GM15510 (cell line): ENCODE data around the gene SFMBT1.

Experiments
- POLR2A ChIP-seq: IDR thresholded peaks from 3 replicates; pipeline ENCODE4 v1.6.1; 2011; ENCODE audit warnings: borderline replicate concordance; ENCODE audit not compliant: insufficient read length; ENCODE audit errors: extremely low read depth

The SFMBT1 gene

DNA sequence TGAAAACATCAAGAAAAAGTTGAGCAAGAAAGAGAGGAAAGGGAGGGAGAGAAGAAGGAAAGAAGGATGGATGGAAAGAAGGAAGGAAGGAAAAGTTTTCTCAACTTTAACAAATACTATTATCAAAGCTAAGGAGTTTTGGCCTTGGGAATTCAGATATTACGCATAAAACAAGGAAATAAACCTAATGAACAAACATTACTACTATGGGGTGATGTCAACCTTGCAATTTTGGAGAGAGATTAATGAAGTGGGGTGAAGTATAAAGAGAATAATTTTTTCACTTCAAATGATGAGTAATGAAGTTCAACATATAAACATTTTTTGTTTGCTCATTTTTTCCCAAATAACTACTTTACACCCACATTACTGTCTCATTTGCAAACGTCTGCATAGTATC is 55.2 kb downstream of the SFMBT1 start:
- no peak for TF ChIP-seq POLR2A

DNA sequence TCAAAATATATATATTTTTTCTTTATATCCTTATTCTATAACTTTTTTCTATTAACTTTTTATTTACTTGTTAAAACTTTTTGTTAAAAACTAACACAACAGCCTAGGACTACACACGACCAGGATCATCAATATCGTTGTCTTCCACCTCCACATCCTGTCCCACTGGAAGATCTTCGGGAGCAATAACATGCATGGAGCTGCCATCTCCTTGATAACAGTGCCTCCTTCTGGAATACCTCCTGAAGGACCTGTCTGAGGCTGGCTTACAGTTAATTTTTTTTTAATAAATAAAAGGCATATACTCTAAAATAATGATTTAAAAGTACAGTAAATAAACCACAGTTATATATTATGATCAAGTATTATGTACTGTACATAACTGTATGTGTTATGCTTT is 58.9 kb downstream of the SFMBT1 start:
- no peak for TF ChIP-seq POLR2A

DNA sequence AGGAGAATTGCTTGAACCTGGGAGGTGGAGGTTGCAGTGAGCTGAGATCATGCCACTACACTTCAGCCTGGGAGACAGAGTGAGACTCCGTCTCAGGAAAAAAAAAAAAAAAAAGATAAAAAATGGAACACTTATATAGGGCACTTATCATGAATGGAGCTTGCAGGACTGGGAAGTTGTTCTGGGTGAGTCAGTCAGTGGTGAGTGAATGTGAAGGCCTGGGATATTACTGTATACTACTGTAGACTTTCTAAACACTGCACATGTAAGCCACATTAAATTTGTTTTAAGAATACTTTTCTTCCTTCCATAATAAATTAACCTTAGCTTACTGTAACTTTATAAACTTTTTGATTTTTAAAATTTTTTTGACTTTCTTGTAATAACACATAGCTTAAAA is 59.8 kb downstream of the SFMBT1 start:
- TF ChIP-seq POLR2A = no peak

DNA sequence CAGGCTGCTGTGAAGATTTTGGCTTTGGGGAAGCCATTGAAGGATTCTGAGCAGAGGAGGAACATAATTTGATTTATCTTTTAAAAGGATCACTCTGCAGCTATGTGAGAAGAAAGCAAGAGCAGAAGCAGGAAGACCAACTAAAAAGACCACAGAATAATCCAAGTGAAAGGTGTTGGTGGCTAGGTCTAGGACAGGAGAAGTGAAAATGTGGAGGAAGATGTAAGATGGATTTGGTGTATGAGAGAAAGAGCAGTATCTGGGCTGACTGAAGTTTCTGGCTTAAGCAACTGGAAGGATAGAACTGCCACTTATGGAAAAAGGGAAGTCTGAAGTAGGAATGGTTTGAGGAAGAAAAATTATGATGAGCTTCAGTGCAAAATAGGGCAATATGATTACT is 62.0 kb downstream of the SFMBT1 start:
- no peak for TF ChIP-seq POLR2A

DNA sequence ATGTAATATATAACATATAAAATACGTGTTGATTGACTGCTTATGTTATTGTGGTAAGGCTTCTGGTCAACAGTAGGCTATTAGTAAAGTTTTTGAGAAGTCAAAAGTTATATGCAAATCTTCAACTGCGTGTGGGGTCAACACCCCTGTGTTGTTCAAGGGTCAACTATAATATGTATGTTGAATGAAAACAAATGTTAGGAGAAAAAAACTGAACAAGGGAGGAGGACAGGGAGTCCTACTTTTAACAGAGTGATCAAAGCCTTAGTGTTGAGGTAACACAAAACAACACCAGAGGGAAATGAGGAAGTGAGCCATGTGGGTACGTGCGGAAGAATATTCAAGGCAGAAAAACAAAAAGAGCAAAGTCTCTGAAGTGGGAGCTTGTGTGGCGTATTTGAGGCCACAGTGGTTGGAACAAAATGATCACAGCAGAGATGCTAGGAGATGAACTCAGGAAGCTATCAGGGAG is 62.5 kb downstream of the SFMBT1 start:
- TF ChIP-seq POLR2A = no peak

DNA sequence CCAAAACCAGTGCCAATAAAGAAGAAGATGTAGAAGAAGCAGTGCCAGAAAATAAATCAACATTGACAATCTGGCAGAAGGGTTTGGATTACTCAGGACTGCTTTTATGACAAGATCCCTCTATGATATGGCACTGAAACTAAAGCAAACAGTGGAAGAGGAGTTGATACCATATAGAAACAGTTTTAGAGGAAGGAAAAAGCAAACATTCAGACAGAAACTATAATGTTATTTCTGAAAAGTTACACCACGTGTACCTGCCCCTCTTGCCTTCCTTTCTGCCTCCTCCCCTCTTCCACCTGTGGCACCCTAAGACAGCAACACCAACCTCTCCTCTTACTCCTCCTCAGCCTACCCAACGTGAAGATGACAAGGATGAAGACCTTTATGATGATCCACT is 63.0 kb downstream of the SFMBT1 start:
- no peak for TF ChIP-seq POLR2A

DNA sequence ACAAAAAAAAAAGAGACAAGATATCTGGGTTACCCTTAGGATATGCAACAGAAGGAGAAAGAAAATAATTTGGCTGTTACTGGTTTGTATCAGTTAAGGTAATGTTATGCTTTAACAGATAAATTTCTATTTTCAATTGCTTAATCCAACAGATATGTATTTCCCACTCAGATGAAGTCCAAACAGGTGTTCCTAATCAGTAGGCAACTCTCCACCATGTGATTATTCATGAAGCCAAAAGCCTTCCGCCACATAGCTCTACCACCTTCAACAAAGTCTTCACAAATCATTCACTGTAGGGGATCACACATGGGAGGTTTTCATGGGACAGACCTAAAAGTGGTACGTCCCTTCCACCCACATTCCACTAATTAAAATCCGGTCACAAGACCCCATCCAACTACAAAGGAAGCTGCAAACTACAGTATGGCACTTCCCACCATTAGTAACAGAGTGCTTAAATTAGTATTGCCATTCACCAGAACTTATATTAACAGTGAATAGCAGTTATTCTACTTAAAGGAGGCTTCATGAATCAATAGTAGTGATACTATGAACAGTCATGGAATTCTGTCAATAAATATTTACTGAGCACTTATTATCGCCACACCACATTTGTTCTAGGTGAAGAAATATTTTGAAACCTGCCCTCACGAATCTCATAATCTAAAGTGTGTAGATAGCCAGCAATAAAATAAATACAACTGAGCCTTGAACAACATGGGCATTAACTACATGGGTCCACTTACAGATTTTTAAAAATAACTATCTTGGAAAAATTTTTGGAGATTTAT is 66.5 kb downstream of the SFMBT1 start:
- no peak for TF ChIP-seq POLR2A

DNA sequence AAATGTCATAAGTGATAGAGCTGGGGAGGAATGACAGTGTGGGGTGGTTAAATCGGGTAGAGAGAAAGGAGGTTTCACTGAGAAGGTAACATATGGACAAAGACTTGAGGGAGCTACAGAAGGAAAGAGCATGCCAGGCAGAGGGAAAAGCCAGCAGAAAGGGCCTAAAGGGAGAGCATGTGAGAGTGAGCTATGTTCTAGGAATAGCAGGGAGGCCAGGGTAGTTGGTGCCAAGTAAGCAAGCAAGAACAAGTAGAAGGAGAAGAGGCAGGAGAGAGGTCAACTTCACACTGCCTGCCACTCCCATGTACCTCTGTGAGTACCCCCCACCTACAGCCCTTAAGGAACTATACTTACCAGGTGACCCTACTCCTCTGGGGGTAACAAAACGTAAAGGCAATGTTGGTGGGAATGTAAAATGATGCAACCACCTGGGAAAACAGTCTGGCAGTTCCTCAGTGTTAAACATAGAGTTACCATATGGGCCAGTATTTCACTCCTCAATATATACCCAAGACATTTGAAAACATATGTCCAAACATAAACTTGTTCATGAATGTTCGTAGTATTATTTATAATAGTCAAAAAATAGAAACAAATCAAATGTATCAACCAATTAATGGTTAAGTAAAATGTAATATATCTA is 67.6 kb downstream of the SFMBT1 start:
- no peak for TF ChIP-seq POLR2A

DNA sequence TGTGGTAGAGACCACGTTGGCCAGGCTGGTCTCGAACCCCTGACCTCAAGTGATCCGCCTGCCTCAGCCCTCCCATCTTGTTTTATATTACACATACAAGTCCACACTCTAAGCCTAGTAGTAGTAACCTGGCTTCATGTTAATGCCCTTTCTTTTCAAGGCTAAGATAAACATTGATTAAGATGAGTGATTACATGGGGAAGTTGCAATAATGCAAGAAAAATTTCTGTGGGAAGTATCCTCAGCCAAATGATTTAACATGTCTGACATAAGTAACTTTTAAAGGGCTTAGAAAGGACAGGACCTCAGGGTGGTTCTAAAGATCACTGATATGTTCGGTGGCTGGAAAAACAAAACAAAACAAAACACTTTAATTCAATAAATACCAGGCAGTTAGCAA is 72.1 kb downstream of the SFMBT1 start:
- no peak for TF ChIP-seq POLR2A

DNA sequence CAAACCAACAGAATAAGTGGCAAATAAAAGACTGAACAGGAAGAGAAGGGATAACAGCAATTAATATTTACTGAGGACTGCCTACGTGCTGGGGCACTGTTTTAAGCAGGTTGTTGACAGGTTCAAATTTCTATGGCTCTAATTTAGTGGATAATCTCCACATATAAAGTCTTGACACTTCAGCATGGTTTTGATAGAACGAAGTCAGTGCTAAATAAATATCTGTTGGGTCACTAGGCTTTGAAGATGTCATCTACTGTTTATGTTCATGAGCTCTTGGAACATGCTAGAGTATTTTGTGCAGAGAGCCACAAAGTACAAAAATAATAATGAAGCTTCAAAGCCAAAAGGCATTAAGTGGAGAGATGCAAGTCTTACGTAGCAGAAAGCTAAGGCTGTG is 74.0 kb downstream of the SFMBT1 start:
- TF ChIP-seq POLR2A = no peak

DNA sequence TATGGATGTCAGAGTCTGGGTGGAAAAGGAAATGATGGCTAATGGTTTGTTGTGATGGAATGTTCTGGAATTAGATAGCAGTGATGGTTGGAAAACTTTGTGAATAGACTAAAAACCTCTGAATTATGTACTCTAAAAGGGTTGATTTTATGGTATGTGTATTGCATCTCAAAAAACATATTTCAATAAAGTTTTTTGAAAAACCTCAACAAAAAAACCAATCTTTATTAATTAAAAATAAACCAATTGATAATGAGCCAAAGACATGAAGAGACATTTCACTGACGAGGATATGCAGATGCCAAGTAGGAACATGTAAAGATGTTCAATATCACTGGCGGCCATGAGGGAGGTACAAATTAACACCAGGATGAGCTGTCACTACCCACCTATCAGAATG is 78.5 kb downstream of the SFMBT1 start:
- TF ChIP-seq POLR2A = no peak

DNA sequence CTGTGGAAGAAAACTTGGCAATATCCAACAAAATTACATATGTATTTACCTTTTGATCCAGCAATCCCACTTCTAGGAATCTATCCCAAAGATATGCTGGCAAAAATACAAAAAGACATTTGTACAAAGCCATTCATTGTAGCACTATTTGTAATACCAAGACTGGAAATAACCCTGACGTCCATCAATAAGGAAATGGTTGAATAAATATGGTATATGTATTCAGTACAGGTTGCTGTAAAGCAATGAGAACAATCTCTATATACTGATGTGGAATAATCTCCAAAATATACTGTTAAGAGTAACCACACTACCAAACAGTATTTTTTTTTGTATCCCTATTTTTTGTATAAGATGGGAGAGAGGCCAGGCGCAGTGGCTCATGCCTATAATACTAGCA is 83.7 kb downstream of the SFMBT1 start:
- no peak for TF ChIP-seq POLR2A

DNA sequence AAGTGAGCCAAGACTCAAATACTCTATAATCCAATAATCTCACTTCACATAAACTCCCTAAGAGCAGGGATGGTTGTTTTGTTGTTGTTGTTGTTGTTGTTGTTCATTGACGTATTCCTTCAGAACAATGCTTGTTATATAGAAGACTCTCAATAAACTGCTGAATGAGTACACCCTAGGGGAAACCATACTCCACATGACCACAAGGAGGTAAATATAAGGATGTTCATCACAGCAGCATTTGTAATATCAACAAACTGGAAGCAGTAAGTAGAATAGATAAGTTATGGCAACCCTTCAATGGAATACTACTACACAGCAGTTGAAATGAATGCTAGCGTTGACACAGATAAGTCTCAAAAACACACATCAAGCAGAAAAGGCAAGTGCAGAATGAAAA is 86.1 kb downstream of the SFMBT1 start:
- TF ChIP-seq POLR2A = no peak

DNA sequence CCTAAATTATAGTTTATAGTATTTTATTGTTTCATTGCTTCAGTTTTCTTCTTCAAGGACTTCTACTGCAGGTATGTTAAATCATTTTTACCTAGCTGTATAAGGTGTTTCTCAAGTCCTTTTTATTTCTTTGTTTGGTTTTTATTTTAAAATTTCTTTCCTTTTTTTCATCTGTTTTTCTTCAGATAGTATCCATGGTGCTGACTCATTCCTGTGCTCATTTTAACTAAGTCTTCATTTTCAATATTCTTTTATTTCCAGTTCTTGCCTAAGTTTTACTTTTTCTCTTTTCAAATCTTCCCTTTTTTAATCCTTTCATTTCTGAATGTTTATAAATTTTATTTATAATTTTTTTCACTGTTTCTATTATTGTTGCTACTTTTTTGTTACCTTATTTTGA is 106.3 kb downstream of the SFMBT1 start:
- TF ChIP-seq POLR2A = no peak

DNA sequence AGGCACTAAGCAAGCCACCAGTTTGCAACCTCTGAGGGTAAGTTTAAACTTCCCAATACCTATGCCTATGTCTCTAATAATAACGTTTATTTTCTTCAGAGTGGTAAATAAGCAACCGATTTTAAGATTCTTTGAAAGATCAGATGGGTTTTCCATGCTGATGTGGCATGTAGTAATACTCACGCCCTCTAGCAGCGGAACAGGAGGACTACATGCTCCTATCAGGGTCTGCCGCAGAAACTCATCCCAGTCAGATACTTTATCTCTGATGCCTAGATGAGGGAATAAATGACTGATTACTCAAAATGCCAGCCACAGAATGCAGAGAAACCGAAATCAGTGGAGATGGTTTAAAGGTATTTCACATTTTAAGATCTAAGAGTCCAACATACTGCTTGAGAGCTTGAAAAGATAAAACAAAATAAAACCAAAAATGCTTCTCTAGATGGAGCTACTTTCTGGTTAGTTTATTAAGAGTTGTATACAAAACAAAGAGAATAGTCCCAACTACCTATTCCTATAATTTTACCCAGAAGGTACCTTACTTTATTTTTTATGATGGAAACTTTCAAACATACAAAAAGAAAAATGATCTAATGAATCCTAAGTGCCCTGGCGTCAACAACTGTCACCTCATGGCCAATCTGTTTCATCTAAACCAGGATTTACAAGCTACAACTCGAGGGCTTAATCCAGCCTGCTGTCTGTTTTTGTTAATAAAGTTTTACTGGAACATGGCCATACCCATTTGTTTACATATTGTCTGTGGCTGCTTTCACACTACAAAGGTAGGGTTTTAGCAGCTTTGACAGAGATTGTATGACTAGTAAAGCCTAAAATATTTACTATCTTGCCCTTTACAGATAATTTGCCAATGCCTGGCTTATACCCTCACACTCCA is 111.0 kb downstream of the SFMBT1 start:
- TF ChIP-seq POLR2A = no peak
